Stimulated activated CD4-positive, alpha-beta T cell treated with anti-CD3 and anti-CD28 coated beads, Interleukin-4, amount 100 ng/mL, for 4 hours (primary cell): ENCODE results near the gene ENTHD1.
"Not testable (repeated sequence)": the region's sequence is repeated elsewhere in the genome, so short reads cannot be mapped to it uniquely, and the experiment has no call there.

ENCODE experiments used
- DNase-seq, 2 experiments: peaks; one replicate each; pipeline ENCODE4 v3.0.0-alpha.2; 2020

The ENTHD1 gene

DNA sequence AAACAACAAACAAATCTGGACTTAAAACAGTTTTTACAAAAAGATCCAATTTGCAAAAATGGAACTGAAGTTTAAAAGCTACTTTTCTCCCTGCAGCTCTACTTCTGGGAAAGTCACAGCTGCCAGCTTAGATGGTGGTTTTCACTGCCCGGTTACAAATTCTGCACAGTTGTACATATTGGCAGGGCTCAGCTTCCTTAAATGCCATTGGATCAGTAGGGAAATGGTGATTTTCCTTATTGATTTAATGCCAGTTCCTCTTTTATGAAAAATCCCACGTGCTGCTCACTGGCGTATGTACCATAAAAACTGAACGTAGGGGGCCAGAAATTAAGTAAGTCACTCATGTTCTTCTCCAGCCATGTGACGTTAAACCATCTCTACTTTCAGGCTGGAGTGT lies 30.1 kb upstream of the ENTHD1 start:
- no peak for DNase-seq

DNA sequence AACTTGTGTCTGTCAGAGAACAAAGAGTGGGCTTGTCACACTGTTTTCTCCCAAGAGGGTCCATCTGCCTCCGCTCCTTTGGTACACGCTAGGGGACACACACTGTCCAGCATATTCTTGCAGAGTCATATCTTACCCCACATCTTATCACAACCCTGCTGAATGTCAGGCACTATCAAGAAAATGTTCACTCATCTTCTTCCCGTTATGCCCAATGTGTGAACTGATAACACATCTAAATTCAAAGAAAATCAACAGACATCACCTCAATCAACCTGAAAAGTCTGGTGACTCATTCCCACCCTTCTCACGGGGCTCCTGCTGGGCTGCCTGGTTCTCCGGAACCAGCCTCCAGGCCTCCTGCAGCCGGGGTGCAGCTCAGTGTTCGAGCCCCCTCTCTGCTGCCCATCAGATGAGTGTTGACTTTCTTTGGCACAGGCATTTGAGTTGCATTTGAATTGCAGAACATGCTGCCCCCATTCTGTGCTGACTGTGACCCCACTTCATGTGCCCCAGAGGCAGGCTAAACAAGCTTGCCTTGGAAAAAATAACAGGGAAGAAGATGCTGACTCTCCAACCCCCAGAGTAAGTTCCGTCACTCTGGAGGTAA lies 26.7 kb upstream of the ENTHD1 start:
- DNase-seq: peak; percentile 58 to 65

DNA sequence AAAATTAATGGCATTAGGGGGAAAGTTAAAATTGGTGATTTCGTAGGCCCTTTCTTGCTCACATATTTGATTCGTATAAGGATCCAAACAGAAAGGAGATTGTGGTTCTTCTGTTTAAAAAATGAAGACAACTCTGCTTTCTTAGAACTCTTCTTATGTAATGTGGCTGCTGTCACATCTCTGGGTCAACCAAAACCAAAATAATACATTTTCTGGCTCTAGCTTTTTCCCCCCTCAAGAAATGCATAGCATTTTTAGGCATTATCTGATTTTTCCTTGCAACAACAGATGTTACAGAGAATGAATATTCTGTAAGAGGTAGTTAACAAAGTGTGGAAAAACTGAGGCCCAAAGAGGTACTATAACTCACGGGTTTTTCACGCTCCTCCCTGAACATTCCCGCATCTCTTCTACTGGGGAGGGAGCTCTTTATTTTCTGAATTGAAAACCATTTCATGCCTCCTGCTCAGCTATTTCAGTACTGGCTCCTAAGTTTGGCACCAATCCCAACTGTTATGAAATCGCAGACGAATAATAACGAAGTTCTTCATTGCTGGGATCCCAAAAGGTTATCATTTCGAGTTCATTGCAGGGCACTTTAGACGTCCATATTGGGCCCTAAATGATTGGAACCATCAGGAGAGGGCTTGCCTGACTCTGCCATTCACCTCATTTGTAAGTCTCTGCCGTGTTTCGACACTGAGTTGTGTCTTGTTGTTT lies 24.4 kb upstream of the ENTHD1 start:
- DNase-seq: no peak

DNA sequence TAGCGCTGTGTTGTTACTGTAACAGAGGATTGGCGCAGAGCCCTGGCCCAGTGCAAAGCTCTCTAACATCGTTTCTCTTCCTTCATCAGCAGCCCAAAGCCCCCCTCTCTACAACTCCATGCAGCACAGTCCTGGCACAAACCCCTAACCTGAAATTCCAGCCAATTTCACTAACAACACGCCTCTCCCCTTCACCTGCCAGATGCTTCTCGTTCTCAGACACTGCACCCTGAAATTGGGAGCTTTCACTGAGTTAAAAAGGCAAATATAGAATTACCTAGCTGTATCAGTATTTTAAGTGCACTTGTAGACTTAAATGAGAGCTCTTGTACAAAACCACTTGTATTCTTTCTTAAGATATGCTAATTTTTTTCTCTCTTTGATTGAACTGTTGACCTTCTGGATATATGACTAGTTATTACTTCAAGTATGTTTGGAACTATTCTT lies 23.7 kb upstream of the ENTHD1 start:
- no peak for DNase-seq

DNA sequence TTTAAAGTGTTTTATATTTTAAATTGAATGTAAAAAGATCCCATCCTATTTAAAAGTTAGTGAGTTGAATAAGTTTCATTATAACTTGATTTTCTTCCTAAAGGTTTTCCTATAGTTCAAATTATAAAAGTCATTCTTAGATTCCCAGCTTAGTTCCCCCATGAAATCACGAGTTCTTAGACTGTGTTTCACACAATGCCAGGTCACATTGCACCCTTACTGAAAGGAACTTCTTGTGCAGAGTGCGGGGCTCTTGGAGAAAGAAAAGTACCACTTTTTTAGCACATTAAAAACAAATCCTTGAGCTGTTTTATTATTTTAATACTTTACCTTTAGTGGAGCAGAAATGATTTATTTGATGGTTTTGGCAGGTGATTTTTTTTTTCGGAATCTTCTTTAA lies 22.9 kb upstream of the ENTHD1 start:
- DNase-seq: no peak

DNA sequence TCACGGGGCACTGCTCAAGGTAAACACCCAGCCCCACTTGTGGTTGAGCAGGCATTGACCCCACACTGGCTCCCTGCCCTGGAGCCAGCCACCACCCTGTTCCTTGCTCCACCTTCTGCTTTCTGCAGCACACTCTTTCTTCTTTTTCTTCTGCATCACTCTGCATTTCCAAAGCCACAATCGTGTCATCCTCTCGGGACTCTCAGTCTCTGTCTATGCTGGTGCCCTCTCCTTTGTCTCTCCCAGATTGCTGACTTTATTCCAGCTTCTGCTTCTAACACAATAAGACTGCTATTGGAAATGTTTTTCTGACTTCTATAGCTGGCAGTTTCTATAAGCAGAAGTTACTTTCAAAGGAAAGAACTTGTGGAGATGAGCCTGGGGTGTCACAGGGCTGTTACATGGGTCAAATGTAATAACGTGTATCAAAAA lies 21.8 kb upstream of the ENTHD1 start:
- no peak for DNase-seq

DNA sequence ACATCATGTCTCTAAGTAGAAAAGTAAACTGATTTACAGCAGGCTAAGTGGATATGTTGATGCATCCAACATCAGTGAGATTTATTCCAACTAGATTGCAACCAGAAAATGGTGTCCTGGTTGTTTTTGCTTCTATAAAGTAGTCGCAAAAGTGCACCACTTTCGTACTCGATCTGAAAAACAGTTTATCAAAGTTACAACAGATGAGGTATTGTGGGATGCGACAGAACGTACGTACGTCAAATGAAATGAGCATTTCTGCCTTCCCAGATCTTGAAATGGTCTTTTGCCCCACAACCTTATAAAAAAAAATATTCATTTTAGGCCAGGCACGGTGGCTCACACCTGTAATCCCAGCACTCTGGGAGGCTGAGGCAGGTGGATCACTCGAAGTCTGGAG lies 21.0 kb upstream of the ENTHD1 start:
- DNase-seq: no peak

DNA sequence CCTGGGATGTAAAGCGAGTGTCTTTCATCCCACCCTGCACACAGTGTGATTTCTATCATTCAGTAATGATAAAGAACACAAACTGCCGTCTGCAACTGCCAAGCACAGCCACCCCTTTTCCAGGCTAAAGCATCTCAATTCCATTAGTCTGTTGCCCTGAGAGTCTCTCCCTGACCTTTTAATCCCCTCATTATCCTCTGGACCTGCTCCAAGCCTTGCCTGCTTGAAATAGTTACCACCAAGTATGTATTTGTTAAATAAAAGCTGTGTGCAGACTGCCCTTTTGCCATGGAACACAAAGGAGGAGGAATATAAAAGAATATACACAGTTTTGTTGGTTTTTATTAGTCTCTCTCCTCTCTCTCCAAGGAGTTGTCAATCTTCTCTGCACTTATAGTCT lies 20.3 kb upstream of the ENTHD1 start:
- no peak for DNase-seq

DNA sequence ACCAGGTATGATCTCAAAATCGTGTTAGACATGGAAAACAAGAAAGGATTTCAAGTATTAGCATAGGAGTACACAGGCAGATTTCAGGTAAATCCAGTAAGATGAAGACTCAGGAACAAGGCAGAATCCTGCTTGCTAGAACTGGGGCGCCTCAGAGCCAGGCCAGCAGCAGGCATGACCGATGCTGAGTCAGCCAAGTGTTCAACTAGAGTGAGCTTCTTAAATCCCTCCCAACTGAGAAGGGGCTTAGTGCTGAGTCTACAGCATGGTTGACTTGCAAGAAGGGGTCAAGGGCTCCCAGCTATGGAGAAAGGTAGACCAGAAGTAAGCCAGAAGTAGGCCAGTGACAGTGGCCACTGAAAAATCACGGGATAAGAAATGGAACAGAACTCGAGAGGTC lies 19.8 kb upstream of the ENTHD1 start:
- DNase-seq: no peak

DNA sequence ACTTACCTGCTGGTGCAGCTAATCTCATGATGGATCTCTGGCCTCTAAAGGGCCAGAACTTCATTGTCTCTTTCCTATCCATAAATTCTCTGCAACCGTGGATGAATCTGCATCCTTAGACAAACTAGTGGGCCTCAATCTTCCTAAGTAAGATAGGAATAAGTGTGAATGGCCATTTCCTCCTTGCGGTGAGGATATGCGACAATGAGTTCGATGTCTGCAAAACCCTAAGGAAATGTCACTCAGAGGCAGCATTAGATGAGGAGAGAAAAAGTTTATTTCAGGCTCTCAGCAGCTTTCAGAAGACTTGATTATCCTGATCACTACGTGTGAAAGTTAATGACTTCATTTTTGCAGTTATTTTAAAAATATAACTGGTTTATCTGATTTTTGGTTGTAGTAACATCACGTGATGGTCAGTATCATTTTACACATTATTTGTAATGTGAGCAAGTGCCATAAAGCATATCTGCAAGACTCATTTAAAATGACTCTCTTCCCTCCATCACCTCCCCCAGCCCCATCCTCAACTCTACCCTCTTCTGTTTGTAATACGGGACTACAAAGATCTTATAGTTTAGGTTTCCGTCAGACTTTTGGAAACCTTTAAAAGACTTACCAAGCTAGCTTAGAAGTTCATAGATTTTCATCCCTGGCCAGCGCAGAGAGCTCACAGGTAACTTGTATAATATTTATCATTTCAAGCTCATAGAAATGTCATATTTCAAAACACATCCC lies 17.5 kb upstream of the ENTHD1 start:
- no peak for DNase-seq

DNA sequence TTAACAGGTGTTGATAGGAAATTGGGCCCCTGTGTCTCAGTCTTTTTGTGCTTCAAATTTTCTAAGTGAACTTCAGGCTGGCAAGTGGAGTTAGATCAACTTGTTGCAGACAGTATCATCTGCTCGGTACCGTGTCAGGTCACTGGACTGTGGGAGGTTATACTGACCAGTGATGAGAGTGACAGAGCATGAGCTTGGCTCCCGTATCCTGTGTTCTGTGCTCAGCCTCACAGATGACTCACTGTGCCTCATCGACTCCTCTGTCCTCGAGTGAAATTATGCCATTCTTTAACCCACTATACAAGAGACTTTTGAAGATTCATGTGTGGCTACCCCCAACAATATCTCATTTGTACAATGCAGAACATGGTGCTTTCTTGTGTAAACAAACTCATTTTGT lies 15.2 kb upstream of the ENTHD1 start:
- DNase-seq: peak in 1 of 2 experiments; percentile 49

DNA sequence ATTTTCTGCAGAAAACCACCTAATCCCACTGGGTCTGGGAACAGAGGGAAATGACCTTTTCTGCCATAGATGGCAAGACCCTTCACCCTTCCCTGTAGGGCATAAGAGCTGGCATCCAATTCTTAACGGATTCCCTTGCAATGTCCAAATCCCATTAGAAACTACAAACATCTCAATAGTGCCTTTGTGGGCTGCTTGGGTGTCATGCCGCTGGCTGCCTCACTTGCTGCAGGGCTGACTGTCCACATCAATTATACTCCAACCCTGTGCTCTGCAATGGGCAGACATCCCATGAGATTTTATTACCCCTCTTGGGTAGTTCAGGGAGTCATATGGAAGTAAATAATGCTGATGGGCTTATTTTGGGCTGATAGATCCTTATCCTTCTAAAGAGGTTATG lies 14.6 kb upstream of the ENTHD1 start:
- no peak for DNase-seq

DNA sequence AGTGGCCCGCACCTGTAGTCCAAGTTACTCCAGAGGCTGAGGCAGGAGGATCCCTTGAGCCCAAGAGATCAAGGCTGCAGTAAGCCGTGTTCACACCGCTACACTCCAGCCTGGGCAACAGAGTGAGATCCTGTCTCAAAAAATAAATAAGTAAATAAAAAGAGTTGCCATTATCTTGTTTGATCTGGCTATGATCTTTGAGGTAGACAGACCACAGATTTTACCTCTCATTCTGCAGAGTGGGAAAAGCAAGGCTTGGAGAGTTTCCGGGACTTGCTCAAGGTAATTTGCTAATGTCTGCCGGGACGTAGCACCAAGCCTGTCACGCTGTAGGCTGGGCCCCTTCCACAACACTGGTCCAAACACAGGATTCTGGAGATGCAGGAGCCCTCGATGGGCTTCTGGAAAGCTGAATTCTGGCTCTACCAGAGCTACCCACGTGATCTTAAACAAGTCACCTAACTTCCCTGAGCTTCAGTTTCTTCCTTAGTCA lies 14.1 kb upstream of the ENTHD1 start:
- no peak for DNase-seq

DNA sequence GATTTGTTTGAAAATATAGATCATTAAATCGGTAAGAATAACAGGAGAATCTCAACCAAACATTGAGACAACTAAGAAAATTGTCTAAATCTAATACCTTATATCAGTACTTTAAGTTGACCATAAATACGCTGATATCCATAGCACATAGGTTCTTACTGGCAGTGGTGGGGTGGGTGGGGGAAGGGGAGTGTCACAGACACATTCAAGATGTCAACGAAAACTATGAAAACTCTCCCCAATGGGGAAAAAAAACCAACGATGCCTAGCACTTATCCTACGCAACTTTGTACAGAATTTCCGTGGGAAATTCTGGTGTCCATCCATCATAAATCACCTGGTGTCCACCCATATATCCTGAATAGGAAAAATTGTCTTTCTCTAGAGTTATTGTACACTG lies 13.5 kb upstream of the ENTHD1 start:
- no peak for DNase-seq

DNA sequence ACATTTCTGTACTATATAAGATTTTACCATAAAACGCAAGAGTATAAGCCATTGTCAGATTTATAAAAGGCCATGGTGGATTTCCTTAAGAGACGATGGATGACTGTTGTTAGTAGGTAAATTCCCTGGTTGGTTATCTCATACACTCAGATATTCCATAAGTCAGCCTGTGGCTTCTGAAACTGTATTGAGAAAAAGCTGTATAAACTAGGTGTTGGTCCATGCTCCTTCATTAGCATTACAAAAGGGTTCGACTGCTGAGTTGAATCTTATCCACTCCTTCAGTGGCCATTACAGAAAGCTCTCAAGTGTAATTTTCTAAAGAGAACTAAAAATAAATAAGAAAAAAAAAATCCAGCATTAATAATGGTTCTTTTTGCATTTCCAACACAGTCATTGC lies 12.6 kb upstream of the ENTHD1 start:
- DNase-seq: no peak

DNA sequence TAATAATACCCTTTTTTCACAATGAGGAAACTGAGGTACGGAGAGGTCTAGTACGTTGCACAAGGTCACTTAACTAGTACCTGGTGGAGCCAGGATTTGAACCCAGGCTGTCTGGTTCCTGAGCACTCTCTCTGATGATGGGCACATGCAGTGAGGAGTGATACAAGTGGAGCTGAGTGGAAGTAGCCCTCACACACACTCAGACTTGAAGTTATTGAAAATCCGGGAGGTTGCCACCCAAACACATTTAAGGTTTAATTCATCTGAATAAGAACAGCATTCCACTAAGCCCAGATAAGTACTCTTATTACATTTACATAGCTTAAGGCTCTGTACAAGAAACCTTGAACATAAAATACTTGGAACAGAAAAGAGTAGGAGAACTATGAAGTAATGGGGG lies 12.1 kb upstream of the ENTHD1 start:
- DNase-seq: no peak

DNA sequence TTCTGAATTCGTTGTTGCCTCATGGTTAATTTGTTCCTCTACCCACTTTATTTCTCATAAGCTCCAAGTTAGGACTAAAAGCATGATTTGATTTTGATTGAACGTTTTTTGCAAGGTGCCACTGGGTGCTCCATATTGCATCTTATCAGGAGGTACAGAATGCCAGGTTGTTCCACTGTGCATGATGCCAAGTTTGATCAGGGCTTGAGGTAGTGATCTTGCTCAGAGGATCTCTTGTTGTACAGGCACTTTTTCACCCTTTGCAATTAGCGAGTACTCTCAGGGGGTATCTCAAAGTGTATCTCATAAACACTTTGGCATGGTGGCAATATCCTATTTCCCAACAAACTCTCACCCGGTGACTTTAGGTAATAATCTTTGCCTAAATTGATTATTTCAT lies 11.3 kb upstream of the ENTHD1 start:
- no peak for DNase-seq

DNA sequence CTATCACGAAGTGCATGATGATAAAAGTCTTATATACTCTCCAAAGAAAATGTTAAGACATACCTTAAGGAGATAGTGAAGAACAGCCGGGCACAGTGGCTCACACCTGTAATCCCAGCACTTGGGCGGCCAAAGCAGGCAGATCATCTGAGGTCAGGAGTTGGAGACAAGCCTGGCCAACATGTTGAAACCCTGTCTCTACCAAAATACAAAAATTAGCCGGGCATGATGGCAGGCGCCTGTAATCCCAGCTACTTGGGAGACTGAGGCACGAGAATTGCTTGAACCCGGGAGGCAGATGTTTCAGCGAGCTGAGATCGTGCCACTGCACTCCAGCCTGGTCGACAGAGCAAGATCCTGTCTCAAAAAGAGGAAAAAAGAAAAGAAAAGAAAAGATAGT lies 10.5 kb upstream of the ENTHD1 start:
- DNase-seq: not testable (repeated sequence)

DNA sequence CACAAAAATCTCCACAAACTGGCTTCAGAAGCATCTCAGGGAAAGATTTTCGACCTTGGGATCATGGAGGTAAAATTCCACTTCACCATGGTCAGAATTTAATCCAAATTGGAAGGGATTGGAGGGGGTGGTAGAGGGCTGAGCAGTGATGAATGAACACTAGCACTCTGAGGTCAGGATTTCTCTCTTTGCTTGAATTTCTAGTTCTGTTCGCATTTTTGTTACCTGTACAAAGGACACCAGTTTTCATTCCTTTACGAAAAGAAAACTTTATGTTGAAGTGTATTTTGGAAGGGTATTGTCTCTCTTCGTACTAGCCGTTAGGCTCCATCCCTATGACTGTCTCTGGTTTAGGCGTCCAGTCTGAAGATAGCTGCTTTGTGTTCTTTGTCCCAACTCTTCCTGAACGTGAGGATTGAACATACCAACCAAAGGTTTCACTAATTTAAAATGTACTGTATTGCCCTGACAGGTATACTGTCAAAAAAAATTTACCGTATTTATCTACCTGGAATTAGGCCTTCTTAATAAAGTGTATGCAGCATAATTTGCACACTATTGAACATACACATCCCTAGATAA lies 8.1 kb upstream of the ENTHD1 start:
- DNase-seq: no peak

DNA sequence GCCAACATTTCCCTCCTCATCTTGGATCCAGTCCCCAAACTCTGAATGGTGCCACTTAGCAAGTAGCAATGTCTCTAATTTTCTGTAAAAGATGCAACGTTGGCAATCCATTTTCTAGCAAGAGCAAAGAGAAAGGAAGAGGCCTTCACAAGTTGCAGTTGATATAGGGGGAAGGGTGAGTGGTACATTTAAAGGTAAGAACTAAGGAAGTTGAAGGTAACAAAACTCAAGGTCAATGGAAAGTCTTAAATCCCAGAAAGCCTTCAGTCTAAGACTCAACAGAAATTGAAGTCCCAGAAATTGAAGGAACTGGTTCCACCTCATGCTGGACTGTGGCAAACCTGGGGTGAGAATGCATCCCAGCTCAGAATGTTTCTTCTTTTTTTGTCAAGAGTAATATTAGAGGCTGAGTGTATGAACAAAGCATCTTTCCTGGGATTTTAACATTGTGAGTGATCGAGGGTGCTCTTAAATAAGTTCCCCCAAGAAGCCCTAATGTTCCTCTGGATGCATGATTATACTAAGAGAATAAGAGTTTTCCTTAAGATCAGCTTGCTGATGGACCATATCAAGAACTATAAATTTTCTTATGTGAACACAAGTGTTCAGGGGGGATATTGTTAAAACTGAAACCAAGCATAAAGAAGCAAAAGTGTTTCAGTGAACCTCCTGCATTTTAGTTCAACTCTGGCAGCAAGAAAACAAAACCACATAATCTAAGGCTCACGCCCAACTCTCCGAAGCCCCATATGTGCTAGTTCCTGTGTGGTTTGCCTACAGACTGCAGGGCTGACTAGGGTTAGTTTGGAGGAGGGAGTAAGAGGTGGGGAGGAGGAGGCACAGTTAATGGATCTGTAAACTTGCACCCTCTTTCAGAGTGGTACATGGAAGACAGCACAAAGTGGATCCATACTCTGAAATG lies 7.0 kb upstream of the ENTHD1 start, which contains the start of gene GRAP2:
GRAP2 (plus strand) TSS at position 779 of the 922 bp plus-strand sequence. CDS start 46,023 bp downstream, outside the sequence.
- peak in 1 of 2 experiments; percentile 67 for DNase-seq

DNA sequence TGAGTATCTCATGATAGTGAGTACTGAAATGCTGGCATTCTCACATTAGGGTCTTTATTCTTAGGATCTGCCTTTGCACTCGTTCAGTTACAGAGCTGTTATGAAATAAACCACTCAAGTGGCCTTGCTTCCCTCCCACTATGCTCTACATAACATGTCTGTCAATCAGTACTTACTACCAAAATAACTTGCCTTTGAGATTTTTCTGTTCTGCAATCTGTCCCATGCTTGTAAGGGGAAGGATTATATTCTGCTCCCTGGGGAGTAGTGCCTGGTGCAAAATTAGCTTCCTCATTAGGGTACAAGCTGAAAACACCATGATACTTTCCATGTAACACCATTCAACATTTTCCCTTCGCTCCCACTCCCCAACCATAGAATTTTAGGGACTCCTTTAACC lies 5.4 kb upstream of the ENTHD1 start:
- no peak for DNase-seq

DNA sequence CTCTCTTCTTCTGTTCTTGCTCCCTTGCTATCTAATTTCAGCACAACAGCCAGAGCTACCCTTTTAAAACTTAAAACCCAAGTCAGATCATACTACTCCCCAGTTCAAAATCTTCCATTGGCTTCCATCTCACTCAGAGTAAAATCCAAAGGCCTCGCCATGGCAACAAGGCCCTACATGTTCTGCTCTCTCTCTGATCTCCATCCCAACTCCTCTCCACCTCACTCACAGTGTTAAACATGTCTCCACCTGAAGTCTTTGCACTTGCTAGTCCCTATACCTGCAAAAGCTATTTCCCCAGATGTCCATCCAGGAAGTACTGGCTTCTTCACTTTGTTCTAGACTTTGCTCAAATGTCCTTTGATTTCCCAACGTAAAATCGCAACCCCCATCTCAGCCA lies 4.3 kb upstream of the ENTHD1 start:
- no peak for DNase-seq
